ENCODE results near the gene XPR1.
"Not testable (repeated sequence)": the region's sequence is repeated elsewhere in the genome, so short reads cannot be mapped to it uniquely, and the experiment has no call there.

The XPR1 gene

GRCh38 chr1:180646093-180646492 is 14.3 kb downstream of the XPR1 start:
- no peak for DNase-seq

GRCh38 chr1:180646547-180646946 is 14.7 kb downstream of the XPR1 start:
- DNase-seq: no peak

GRCh38 chr1:180652792-180653191 is 21.0 kb downstream of the XPR1 start:
- DNase-seq: no peak

- no peak for DNase-seq
Measured at GRCh38 chr1:180662709-180663108, 30.9 kb downstream of the XPR1 start.

GRCh38 chr1:180670681-180671080 is 38.9 kb downstream of the XPR1 start:
- no peak for DNase-seq

- no peak for DNase-seq
Measured at GRCh38 chr1:180672105-180672504, 40.3 kb downstream of the XPR1 start.

- no peak for DNase-seq
Measured at GRCh38 chr1:180672505-180672904, 40.7 kb downstream of the XPR1 start.

- DNase-seq: no peak
Measured at GRCh38 chr1:180674603-180675530, 43.0 kb downstream of the XPR1 start.

- DNase-seq: no peak
Measured at GRCh38 chr1:180675586-180675985, 43.8 kb downstream of the XPR1 start.

GRCh38 chr1:180680558-180681144 is 48.8 kb downstream of the XPR1 start:
- no peak for DNase-seq

- DNase-seq: not testable (repeated sequence)
Measured at GRCh38 chr1:180683117-180683516, 51.3 kb downstream of the XPR1 start.

- DNase-seq: no peak
Measured at GRCh38 chr1:180691322-180691913, 59.6 kb downstream of the XPR1 start.

- no peak for DNase-seq
Measured at GRCh38 chr1:180693564-180694244, 61.9 kb downstream of the XPR1 start.

GRCh38 chr1:180695282-180695681 is 63.5 kb downstream of the XPR1 start:
- no peak for DNase-seq

- no peak for DNase-seq
Measured at GRCh38 chr1:180696361-180696760, 64.5 kb downstream of the XPR1 start.

GRCh38 chr1:180698580-180698979 is 66.8 kb downstream of the XPR1 start:
- DNase-seq: no peak

GRCh38 chr1:180702376-180702775 is 70.6 kb downstream of the XPR1 start:
- DNase-seq: not testable (repeated sequence)

GRCh38 chr1:180710746-180711145 is 78.9 kb downstream of the XPR1 start:
- not testable (repeated sequence) for DNase-seq

- DNase-seq: not testable (repeated sequence)
Measured at GRCh38 chr1:180711260-180711659, 79.4 kb downstream of the XPR1 start.

- DNase-seq: no peak
Measured at GRCh38 chr1:180720753-180721152, 88.9 kb downstream of the XPR1 start.

GRCh38 chr1:180722586-180722985 is 90.8 kb downstream of the XPR1 start:
- no peak for DNase-seq

- DNase-seq: no peak
Measured at GRCh38 chr1:180724055-180724454, 92.2 kb downstream of the XPR1 start.

- DNase-seq: not testable (repeated sequence)
Measured at GRCh38 chr1:180726024-180726423, 94.2 kb downstream of the XPR1 start.

Measured in SHP77 treated with DMSO at 0.1 percent for 48 hours (cell line).